HG03342 (cell line): ENCODE data around the gene MOV10.

Experiments
- ATAC-seq: cut with Tn5 transposase; IDR thresholded peaks from one replicate; pipeline ENCODE4 v1.9.1; 2021; ENCODE audit warnings: mild to moderate bottlenecking, moderate library complexity; ENCODE audit not compliant: unreplicated experiment

Gene MOV10

GRCh38 chr1:112674986-112675727 is 698 bp downstream of the MOV10 start:
- peak; percentile 30 for ATAC-seq

- no peak for ATAC-seq
Observed at GRCh38 chr1:112675728-112676381, 1.4 kb downstream of the MOV10 start.

GRCh38 chr1:112676543-112676942 is 2.1 kb downstream of the MOV10 start:
- ATAC-seq: no peak

- ATAC-seq: no peak
Observed at GRCh38 chr1:112677501-112677900, 3.0 kb downstream of the MOV10 start.

DNA sequence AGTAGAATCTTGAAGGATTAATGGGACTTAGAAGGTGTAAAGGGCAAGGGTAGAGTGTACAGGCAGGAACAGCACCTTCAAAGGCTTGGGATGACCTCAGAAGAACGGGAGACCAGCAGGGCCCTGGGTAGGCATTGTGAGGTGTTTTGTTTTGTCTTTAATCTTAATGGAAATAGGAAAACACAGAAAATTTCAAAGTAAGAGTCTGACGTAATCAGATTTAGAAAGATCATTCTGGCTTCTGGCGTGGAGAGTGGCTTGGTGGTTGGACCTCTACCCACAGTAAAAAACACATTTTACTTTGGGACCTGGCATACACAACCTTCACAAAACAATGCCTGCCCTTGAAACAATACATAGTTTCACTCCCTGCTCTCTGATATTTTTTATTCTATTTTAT is 4.1 kb downstream of the MOV10 start:
- ATAC-seq: no peak

DNA sequence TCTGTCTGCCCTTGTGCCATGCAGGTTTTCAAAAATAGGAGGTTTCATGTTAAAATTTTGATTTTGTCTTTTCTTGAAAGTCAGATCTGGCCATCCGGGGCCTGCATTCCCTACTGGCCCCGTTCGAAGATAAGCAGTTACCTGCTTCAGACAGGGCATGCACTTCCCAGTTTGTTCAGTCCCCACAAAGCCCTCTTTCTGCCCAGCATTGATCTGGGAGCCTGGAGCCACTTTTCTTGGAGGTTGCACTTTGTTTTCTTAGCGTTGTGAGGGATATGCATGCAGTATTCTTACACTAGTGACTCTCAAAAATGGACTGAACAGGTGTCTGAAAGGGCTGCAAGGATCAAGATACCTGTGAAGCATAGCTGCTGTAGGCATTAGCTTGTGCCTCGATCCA is 11.5 kb downstream of the MOV10 start:
- no peak for ATAC-seq

DNA sequence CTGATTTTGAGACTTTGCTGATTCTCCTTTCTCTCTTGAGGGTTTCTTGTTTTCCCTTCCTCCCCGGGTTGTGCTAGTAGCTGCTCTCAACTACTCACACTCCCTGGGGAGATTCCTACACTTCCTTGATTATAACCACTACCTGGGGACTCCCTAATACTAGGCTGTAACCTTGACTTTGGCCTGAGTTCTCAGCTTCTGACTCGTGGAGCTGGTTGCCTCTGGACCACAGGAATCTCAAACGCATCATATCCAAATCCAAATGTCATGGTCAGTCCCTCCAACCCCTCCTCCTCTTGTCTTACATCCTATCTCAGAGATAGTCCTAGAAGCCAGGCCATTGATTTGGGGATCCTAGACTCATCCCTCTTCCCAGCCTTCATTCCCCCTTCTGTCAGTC is 12.0 kb downstream of the MOV10 start:
- ATAC-seq: no peak

GRCh38 chr1:112686835-112687234 is 12.4 kb downstream of the MOV10 start:
- no peak for ATAC-seq

DNA sequence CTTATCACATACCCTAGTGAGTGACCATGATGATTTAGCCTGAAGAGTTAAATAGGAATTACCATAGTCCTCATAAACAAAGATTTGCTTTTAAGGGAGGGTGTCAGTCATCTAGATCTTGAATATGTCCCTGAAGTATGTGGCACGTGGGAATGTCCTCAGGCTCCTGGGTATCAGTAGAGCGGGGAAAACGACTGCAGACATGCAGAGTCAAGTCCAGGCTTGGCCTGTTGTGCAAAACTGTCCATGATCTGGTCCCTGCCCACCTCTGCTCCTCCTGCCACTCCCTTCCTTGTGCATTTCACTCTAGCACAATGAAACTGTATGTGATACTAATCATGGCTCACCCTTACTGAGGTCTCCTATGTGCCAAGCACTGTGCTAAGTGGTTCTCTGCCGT is 12.9 kb downstream of the MOV10 start:
- ATAC-seq: no peak

- no peak for ATAC-seq
Observed at GRCh38 chr1:112687785-112688496, 13.5 kb downstream of the MOV10 start.

DNA sequence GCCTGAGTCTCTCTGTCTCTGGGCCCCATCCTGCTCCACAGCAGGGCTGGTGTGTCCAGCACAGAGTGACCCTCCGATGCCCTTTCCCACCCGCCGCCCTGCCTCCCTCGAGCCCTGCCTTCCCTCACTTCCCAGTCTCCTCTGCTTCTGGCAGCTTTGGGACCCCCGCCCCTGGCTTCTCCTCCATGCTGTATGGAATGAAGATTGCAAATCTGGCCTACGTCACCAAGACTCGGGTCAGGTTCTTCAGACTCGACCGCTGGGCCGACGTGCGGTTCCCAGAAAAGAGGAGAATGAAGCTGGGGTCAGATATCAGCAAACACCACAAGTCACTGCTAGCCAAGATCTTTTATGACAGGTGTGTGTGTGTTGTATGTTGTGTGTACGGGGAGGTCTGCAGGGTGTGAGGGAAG is 14.3 kb downstream of the MOV10 start:
- no peak for ATAC-seq

GRCh38 chr1:112689196-112689841 is 14.9 kb downstream of the MOV10 start:
- no peak for ATAC-seq

- ATAC-seq: no peak
Observed at GRCh38 chr1:112689842-112690237, 15.4 kb downstream of the MOV10 start.

GRCh38 chr1:112692681-112693080 is 18.2 kb downstream of the MOV10 start:
- no peak for ATAC-seq

DNA sequence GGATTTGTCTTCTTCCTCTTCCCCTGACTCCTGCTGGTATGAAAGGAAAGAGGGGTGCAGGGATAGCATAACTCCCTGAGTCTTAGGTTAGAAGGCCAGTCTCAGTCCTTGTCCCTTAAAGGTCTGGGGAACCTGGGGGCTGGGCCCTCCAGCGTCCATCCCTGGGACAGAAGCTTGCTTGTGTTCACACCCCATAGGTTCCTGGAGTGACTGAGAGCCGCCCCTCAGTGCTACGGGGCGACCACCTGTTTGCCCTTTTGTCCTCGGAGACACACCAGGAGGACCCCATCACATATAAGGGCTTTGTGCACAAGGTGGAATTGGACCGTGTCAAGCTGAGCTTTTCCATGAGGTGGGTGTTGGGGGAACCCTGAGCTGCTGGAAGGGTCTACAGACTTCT is 19.4 kb downstream of the MOV10 start:
- no peak for ATAC-seq

- no peak for ATAC-seq
Observed at GRCh38 chr1:112694363-112694929, 20.0 kb downstream of the MOV10 start.

DNA sequence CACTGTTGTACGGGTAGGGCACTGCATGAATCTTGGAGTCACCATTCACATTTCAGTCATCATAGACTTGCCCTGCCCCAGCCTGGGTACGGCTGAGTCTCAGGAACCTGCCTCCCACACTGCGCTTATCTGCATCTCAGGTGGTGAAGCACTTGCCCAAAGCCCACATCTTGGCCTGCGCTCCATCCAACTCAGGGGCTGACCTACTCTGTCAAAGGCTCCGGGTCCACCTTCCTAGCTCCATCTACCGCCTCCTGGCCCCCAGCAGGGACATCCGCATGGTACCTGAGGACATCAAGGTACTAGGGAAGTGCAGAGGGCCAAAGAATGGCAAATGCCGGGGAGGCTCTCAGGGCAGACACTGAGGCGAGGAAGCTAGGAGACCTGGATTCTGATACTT is 20.8 kb downstream of the MOV10 start:
- no peak for ATAC-seq

- no peak for ATAC-seq
Observed at GRCh38 chr1:112696578-112697314, 22.3 kb downstream of the MOV10 start.

- ATAC-seq: no peak
Observed at GRCh38 chr1:112697781-112698201, 23.3 kb downstream of the MOV10 start.
